HuH-7 (cell line): ENCODE results near the gene ZNF664.

Source experiments
- DNase-seq: peaks from one replicate; pipeline ENCODE4 v3.0.0; 2011; ENCODE audit warnings: low spot score

The ZNF664 gene

DNA sequence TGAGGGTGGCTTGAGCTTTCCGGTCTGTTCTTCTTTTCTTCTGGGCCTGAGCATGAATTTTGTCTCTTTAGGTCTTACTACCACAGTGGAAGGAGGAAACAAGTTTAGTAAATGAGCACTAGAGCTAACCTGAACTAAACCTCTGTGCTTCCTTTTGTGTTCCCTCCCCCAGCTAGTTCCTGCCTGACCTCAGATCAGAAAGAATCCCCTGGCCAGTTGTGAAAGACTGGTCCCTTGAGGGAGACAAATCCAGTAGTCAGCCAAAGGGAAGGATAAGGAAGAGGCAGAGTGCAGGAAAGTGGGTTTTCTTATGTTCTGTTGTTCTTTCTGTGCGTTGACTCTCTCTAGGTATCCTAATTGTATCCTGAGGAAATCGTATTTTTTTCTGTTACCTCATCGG is 17.5 kb downstream of the ZNF664 start:
- peak; percentile 14 for DNase-seq

DNA sequence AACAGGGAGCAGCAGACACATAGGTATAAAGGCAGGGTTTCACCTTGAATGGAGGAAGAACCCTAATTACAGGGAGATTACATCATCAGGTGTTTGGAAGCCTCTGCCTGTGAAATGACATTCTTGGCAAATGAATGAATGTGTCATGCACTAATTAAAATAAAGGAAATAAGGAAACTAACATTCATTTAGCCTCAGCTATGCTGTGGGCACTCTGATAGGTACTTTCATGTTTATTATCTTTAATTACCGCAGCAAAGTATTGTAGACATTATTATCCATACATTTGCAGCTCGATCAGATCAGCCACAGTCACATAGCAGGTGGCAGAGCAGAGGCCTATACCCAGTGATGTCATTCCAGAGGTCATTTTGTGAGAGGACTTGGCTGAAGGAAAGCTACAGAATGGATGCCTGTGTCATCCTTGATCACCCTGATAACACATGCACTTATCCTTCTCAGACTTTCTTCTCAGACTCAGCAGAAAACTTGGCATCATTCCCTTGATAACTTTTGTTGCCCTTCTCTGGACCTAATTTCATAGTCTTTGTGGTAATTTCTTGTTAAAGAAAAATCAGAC is 18.4 kb downstream of the ZNF664 start:
- DNase-seq, result no peak

DNA sequence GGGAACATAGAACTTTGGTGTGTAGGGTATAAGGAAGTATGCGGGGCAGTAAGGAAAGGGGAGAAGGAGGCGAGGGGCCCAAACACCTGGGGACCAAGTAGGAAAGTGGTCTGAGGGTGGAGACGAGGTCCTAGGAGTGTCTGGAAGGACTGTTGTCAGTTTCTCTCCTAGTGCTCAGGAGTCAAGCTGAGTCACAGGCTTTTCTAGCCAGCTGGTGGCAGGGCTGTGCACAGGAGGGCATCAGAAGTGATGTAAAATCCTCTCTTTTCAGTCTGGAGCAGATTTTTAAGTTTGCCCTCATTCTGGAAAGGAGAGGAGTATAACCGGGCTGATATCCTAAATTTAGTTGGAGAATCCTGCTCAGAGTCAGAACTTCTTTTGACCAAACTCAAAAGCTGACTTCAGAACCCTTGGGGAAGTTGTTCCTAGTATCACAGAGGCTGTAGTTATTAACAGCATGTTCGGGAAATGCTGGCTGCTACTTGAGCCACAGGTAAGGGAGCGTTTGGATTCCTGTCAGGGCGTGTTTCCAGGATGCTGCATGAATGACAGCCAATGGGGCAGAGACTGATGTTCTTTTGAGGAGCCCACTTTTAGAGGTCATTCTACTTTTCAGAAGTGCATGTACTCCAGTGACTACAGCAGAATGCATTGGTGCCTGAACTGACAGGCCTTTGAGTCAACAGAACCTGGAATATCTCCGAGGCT is 19.3 kb downstream of the ZNF664 start:
- DNase-seq, result no peak

DNA sequence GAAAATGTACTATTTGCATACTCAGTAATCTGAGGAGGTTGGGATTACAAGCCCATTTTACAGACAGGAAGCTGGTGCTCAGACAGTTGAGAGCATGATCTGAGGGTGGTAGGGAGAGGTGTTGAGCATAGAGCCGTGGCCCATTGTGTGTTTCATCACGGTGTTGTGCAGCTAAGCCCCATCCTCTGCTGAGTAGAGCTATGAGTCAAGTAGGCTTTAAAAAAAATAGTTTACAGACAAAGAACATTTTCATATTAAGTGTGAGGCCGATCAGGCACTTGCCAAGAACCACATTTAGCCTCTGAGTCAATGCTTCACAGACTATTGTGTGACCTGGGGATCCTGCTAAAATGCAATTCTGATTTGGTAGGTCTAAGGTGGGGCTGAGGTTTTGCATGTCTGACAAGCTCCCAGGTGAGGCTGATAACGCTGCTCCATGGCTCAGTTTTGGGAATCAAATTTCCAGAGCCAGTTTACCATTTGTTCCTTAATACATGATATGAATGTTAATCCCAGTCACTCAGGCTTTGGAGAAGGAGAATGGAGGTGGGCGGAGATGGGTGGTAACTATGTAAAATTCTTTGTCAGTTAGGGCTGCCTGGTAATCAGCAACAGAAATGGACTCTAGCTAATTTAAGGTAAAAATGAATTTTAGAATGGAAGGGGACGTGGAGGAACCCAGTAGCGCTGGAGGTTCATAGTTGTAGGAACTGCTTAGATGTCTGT is 22.2 kb downstream of the ZNF664 start:
- DNase-seq, result no peak

DNA sequence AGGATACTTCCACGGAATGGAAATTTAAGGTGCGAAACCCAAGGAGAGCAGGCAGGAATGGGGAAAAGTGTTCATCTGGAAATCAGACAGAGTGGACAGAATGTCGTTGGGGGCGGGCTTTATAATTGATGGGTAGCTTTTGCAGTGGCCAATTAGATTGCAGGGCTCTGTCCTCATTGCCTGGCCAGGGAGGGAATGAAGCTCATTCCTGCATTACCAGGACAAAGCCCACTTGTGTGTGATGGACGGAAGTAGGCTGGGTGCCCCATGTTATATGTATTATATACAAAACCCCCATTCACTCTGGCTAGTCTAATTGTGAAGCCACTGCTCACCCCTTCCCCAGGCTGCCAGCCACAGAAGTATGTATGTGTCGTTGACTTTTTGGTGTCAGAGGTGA is 23.6 kb downstream of the ZNF664 start:
- DNase-seq, result no peak

DNA sequence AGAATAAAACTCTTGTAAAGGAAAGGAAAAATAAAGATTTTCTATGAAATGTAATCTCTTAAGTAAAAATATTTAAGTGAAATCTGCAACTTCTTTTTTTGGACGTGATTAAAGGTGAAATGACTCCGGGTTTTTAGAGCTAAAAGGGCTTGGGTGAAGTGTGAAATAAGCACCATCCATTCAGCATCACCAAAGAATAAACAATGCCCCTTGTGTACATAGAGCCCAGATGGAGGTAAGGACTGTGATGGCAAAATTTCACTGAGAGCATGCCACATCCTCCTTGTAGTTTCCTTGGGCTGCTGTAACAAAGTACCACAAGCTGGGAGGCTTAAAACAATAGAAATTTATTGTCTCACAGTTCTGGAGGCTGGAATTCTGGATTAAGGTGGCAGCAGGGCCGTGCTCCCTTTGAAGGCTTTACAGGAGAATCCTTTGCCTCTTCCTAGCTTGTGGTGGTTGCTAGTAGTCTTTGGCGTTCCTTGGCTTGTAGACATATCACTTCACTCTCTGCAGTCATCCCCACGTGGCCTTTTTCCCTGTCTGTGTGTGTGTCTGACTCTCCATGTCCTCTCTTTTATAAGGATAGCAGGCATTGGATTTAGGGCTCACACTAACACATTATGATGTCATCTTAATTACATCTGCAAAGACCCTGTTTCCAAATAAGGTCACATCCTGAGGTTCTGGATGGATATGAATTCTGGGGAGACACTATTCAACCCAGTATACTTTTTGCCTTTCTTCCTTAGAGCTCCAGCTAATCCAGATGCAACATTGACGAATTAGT is 24.2 kb downstream of the ZNF664 start:
- no peak for DNase-seq

DNA sequence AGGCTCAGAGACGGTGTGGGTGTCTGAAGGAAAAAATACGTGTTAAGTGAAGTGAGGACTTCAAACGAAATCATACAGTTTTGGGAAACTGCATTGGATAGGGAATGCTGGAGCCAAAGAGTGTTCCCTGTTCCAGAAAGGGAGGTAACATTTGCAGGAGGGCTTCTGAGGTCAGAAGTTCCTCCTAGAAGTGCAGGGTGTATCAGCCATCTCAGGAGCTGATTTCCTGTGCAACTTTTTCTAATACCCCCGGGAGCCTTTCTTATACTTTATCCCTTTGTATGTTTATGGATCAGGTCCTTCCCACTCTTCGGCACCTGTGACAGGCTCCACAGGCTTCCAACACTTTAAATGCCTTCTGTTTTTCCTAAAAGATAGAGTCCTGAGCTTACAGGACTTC is 24.9 kb downstream of the ZNF664 start:
- no peak for DNase-seq

DNA sequence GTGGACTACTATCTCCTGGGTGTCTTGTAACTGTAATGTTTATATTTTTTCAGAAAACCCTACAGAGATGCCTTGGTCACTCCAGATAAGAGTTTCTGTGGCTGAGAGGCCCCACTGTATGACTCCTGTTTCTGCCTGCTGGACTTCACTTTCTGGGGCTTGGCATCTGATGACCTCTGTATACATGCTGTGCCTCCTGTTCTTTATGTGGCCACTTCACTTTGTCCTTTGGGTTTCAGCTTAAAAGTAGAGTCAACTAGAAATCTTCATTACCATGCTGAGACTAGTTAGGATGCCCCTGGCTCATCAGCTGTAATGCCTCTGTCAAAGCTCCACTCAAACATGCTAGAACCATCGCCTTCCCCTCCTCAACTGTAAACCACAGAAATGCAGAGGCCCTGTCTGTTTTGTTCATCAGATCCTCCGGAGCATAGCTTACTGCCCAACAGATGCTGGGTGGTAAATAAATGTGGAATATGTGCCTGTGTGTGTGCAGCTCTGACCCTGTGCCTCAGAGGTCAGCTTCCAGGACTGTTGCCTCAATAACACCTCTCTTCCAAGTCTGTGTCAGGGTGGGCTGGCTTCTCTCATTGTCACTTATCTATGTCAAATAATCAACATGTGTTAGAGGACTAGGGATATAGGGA is 25.5 kb downstream of the ZNF664 start:
- DNase-seq, result no peak

DNA sequence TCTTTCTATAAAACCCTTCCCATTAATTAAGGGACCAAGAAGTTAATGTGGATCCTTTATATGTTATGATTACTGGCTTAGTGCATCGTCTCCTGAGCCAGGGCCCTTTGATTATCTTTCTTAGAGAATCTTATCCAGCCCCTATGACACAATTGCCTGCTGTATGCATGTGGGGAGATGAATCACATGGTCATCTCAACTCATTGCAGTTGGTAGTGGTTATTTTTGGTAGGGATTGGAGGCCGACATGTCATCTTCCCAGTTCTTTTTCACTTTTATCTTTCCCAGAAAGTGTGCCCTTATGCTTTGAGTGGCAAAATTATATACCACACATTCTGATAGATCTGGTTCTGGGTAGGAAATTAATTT is 26.0 kb downstream of the ZNF664 start:
- no peak for DNase-seq

DNA sequence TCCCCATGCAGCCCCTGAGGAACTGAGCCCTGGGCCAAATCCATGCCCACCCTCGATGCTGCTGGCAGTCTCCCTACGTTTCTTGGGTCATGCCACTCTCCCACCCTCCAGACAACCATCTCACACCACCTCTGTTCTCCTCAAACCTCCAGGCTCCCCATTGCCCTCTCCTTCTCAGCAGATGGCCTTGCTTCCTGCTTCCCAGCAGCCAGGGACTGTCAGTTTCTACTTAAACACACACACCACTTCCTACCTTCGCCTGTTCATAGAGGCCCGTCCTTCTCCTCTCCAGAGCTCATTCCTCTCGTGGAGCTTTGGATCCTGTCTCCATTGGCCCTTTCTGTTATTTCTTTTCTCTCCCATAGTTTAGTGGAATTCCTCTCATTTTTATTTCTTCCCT is 27.1 kb downstream of the ZNF664 start:
- no peak for DNase-seq

DNA sequence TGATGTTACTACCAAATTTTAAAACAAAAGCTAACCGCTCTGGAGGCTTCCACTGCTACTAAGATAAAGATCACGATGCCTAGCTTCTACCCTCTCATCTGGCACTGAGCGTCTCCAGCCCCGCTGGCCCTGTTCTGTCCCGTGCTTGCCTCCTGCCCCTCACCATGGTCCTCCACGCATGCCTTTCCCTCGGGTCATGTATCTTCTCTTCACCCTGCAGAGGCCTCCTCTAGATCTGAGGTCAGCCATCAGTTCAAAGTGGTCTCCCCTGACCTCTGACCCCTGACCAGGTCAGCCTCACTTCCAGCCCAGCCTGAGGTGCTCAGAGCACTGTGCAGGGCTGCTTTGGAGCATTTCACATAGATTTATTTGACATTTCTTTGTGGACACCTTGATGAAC is 28.3 kb downstream of the ZNF664 start:
- no peak for DNase-seq

DNA sequence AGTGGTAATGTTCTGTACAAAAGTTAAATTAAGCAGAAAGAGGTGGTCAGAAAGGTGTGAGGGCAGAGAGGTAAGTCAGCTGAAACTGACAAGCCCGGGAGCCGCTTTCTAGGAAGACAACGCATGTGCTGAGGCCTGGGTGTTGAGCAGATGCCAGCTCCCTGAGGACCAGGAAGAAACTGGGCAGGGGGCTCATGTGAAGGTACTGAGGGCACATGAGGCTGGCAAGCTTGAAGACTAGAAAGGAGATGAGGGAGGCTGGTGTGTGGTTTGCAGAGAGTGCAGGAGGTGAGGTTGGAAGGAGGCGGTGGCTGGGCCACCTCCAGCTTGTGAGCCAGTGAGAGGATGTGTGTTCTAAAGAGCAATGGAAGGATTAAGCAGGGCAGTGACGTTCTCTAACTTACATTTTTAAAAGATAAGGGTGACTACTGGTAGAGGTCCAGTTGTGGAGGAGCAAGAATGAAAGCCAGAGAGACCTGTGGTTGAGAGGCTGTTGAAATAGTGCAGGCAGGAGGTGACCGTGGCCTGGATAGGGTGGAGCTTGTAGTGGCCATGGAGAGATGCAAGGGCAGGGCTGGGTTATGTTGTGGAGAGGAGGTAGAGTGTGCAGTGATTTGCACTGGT is 29.1 kb downstream of the ZNF664 start:
- no peak for DNase-seq

DNA sequence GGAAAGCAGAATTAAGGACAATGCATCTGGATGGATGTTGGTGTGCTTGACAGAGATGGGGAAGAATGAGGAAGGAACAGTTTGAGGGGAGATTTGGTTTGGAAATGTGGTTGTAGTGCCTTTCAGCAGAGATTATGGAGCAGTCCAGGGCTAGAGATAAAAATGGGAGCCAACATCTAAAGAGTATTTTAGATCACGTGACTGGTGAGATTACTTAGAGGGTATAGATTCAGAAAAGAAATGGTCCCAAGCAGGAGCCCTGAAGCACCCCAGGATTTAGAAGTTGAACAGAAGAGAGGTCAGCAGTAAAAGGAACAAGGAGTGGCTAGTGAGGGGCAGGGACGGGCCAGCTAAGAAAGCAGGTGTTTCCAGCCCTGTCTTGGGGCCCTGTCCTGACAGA is 29.6 kb downstream of the ZNF664 start:
- DNase-seq, result no peak

DNA sequence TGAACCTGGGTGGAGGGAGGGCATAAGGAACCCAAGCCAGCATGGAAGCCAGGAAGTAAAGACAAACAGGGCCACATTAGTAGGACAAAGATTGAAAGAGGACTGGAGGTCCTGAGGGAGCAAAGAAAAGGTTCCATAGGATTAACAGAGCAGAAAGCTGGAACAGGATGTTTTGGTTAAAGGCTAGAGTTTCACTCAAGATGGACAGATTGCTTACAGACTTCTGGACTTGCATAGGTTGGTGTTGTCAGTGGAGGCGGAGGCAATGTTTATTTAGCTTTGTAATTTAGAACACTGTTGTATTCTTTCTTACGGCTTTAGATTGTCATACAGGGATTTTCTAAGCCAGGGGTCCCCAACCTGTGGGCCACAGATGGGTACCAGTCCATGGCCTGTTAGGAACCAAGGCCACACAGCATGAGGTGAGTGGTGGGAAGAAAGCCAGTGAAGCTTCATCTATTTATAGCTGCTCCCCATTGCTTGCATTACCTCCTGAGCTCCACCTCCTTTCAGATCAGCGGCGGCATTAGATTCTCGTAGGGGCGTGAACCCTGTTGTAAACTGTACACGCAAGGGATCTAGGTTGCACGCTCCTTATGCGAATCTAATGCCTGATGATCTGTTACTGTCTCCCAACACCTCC is 31.3 kb downstream of the ZNF664 start:
- no peak for DNase-seq

DNA sequence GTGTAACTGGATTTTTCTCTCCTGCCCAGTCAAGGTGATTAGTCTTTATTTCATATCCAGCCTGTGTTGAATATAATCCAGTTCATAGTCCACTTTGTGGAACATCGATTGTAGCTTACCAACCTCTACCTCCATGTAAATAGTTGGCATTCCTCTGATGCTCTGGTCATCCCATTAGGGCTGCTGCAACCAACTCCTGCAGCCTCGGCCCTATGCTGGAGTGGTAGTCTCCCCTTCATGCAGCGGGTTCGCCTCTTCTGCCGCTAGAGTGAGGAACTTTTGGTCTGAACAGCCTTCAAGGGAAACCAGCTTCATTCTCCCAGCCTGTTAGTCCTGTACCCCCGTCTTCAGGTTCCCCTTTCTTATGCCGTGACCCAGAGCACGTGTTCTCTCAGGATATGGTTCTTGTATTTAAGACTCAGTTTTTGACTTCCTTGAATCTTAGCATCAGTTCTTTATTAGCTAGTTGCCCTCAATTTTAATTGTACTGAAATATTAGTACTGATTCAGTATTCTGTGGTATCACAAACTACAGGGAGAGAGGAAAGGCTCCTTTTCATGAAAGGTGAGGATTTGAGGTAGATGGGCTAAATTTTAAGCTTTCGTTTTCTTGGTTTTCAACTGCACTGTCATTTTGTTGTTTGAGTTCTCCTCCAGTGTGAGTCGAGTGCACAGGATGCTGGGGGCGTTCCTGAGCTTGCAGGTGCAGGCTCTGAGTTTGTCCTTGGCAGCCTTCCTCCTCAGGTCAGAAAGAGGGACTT is 33.2 kb downstream of the ZNF664 start:
- DNase-seq, result no peak

DNA sequence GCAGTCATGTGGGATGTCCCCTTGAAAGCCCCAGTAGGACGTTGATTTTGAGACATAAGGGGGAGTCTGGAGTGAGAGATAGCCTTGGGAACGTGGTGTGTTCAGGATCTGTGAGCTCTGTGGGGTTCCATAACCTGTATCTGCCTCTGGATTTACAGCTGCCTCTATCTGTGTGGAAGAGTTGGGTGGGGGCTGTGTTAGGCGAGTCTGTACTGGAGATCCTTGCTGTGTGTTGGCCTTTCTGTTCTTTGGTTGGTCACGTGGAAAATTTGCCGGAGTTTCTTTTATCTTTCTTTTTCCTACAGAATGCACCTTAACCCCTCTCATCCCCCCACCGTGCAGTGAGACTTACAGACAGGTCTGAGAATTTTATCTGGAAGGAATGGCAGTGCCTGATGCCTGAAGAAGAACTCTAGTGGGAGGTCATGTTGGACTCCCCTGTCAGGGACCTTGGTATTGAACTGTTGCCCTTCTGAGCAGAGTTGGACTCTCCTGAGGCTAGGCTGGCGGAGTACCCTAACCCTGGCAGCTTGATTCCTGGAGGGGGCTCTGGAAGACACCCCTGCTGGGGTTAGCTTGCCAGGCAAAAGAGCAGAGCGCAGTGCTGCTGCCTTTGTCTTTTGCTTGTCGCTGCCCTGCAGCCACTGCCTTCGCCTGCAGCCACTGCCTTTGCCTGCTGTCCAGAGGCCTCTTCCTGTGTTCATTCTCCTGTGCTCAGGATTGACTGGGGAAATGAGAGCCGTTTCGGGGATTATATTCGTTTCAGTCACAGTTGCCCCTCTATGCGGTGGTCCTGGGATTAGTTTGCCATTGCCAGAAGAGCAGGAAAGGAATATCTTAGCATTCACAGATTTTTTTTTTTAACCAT is 34.1 kb downstream of the ZNF664 start:
- no peak for DNase-seq

DNA sequence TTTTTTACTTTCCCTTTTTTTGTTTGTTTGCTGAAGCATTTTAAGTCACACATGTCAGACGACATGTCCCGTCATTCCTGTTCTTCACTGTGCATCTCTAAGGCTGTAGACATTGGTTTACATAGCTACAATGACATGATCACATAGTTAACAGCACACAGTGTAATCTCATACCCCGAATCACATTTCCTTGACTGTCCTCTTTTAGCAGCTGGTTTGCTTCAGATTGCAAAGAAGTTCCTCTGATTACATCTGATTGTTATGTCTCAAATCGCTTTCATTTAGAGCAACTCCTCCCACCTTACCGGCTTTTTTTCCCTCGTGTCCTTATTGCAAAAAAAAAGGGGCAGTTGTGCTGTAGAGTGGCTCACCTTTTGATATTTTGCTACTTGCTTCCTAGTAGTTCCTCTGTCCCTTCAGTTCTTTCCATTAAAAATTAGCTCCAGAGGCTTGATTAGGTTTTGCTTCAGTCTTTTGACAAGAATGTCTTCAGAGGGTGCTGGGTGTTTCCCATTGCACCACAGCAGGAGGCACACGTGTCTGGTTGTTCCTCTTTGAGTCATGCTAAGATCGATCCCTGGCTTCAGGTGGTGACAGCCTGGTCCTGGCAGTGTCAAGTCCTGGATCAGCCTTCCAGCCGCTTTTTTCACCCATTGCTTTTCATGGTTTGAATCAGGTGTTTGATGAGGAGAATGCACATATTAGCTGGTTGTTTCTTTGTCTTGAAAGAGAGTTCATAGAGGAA is 35.0 kb downstream of the ZNF664 start:
- DNase-seq, result no peak

DNA sequence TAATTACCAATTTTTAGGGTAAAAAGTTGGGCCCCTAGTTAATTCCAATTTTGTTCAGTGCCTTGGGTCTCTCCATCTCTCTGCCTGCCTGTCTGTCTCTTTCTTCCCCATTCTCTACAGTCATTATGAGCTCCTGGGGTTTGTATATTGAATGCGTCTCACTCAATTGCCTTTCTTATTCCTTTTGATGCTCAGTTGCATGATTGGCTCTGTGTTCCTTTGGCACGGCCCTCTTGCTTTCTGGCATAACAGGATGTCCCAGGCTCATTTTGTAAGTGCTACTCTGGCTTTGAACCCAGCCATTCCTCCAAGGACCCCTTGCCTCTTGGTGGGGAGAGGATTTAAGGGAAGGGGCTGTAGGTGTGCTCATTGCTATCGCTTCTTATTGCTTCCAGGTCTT is 35.6 kb downstream of the ZNF664 start:
- no peak for DNase-seq

DNA sequence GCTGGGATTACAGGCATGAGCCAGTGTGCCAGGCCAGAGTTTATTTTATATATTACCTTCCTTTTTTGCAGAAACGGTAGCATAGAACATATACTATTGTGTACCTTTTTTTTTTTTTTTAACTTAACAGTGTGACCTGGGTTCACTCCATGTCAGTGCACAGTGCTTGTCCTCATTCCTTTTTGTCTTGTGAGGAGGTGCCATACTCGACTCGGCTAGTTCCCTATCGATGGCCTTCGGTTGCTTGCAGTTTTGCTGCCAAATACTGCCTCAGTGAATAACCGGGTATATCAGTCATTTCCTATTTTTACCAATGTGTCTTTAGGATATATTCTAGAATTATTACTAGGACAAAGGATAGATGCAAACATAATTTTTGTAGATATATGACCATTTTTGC is 36.8 kb downstream of the ZNF664 start:
- DNase-seq, result no peak
